ENCODE data around the gene KDSR.

- TF ChIP-seq SUZ12 (IDR thresholded peaks at IDR 0.05; ENCODE audit: extremely low read depth, insufficient read depth, insufficient read length) = no peak
- TF ChIP-seq YY1 (IDR thresholded peaks at IDR 0.05; ENCODE audit: insufficient read depth, insufficient read length) = no peak
These were observed 64.2 kb downstream of the KDSR start for GRCh38 chr18:63302636-63303405.

All from NT2/D1 (cell line).